Body of pancreas (tissue), 4 donors: Measurements from ENCODE around the gene TACC2.

Experiments used
- CTCF ChIP-seq, 7 experiments: fragments of 450-650 bp in 4 of 7; fragments of 200-600 bp in 3 of 7; sonication (generic) in 3 of 7; IDR thresholded peaks; one replicate each; pipeline ENCODE4 v1.5.1; 2016 to 2019; ENCODE audit warnings: antibody characterized with exemption in 7 of 7
- POLR2A ChIP-seq, 3 donors: fragments of 450-650 bp; IDR thresholded peaks; one replicate each; pipeline ENCODE4 v1.6.1; 2016; ENCODE audit warnings: antibody characterized with exemption in 3 of 3, mild to moderate bottlenecking in 2 of 3

DNA sequence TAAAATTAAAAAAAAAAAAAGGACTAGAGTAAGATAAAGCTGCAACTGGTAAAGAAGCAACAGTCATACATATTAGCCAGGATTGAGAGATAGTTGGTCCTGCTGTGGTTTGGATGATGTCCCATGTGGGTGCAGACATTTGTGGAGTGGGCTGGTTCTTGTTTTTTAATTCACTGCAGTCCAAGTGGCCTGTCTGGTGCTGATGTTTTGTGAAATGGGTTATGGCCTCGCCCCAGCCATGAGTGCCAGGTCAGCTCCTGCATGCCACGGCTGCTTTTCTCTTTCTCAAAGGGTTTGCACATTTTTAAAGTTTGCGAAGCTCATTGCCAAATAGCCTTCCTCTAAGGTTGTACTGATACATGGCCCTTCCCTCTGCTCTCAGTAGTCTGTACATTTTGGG is 268.1 kb downstream of the TACC2 start:
- TF ChIP-seq POLR2A (IDR thresholded peaks at IDR 0.05) (no peak), CTCF (IDR thresholded peaks at IDR 0.05) (no peak)
